ENCODE measurements around the gene RAB3GAP1. TPM values are rescaled to one million over a fixed set of nuclear protein-coding genes. Genes with fewer than 3 reads are reported as not detected.

Gene RAB3GAP1
- total RNA-seq, 4 donors from 2014 or later = 38.4 to 63.5 (median 53.8) TPM

- intact Hi-C loops (cut with DNase I; ENCODE audit: low total_unique reads) = no loop called here
Measured at GRCh38 chr2:135094508-135094907, 42.4 kb downstream of the RAB3GAP1 start.

GRCh38 chr2:135095591-135095990 is 43.5 kb downstream of the RAB3GAP1 start:
- no peak for DNase-seq
- H3K36me3 ChIP-seq = no peaks in the 10 kb centered on the region
- H3K4me3 ChIP-seq = no peak overlapping the region
- H3K27me3 ChIP-seq = no peaks in the 10 kb centered on the region
- in situ Hi-C loops (cut with MboI; ENCODE audit: low pct_ligation_motif_present in 1 of 4, low pct_unique_long_range_greater_than_20kb in 1 of 4, low sequenced_read_pairs in 3 of 4) (no loop called here), intact Hi-C loops (cut with DNase I; ENCODE audit: low total_unique reads) (no loop called here)
- WGBS, 2 donors (ENCODE audit: low coverage in 1 of 2) = 94 to 96% methylated on average over 2 to 3 of the region's 3 CpGs
- peaks cover 4 to 51% (median 29%) of the 10 kb centered on the region in 4 donors for H3K4me1 ChIP-seq
- H3K9me3 ChIP-seq = no peaks in the 10 kb centered on the region
- TF ChIP-seq POLR2A (IDR thresholded peaks at IDR 0.05) = no peak
- TF ChIP-seq CTCF (IDR thresholded peaks at IDR 0.05) = no peak
- TF ChIP-seq POLR2AphosphoS5 (IDR thresholded peaks at IDR 0.05) = no peak
- no peak for TF ChIP-seq EP300 (IDR thresholded peaks at IDR 0.05; ENCODE audit: low read depth)
- H3K27ac ChIP-seq = no peak overlapping the region

More at GRCh38 chr2:135094508-135094907, 42.4 kb downstream of the RAB3GAP1 start:
- WGBS, 2 donors (ENCODE audit: low coverage in 1 of 2) = 53 to 65% methylated on average over 2 of the region's 2 CpGs
- H3K27ac ChIP-seq = no peak overlapping the region
- no peak for DNase-seq
- peaks cover 0 to under 1% of the 10 kb centered on the region in 2 donors for H3K9me3 ChIP-seq
- in situ Hi-C loops (cut with MboI; ENCODE audit: low pct_ligation_motif_present in 1 of 4, low pct_unique_long_range_greater_than_20kb in 1 of 4, low sequenced_read_pairs in 3 of 4) = no loop called here
- H3K4me3 ChIP-seq = no peak overlapping the region
- H3K4me1 ChIP-seq = peaks cover 0 to 47% (median 24%) of the 10 kb centered on the region in 4 donors
- no peaks in the 10 kb centered on the region for H3K27me3 ChIP-seq
- TF ChIP-seq CTCF (IDR thresholded peaks at IDR 0.05) (no peak), POLR2A (IDR thresholded peaks at IDR 0.05) (no peak), POLR2AphosphoS5 (IDR thresholded peaks at IDR 0.05) (no peak), EP300 (IDR thresholded peaks at IDR 0.05; ENCODE audit: low read depth) (no peak)
- no peaks in the 10 kb centered on the region for H3K36me3 ChIP-seq

- peaks cover 4 to 38% (median 22%) of the 10 kb centered on the region in 4 donors for H3K4me1 ChIP-seq
- in situ Hi-C loops (cut with MboI; ENCODE audit: low pct_ligation_motif_present in 1 of 4, low pct_unique_long_range_greater_than_20kb in 1 of 4, low sequenced_read_pairs in 3 of 4) (no loop called here), intact Hi-C loops (cut with DNase I; ENCODE audit: low total_unique reads) (no loop called here)
- H3K9me3 ChIP-seq = no peaks in the 10 kb centered on the region
- H3K27me3 ChIP-seq = no peaks in the 10 kb centered on the region
- no peak overlapping the region for H3K27ac ChIP-seq
- WGBS, 2 donors (ENCODE audit: low coverage in 1 of 2) = 87 to 89% methylated on average over 3 to 4 of the region's 4 CpGs
- no peak for DNase-seq
- H3K4me3 ChIP-seq = no peak overlapping the region
- no peak for TF ChIP-seq CTCF (IDR thresholded peaks at IDR 0.05)
- no peak for TF ChIP-seq EP300 (IDR thresholded peaks at IDR 0.05; ENCODE audit: low read depth)
- no peak for TF ChIP-seq POLR2A (IDR thresholded peaks at IDR 0.05)
- TF ChIP-seq POLR2AphosphoS5 (IDR thresholded peaks at IDR 0.05) = no peak
- H3K36me3 ChIP-seq = no peaks in the 10 kb centered on the region
Measured at GRCh38 chr2:135096665-135097446, 44.8 kb downstream of the RAB3GAP1 start.

- Histone ChIP-seq H3K4me1 (peaks cover 4 to 30% (median 14%) of the 10 kb centered on the region in 4 donors), H3K27ac (no peak overlapping the region), H3K36me3 (no peaks in the 10 kb centered on the region), H3K4me3 (no peak overlapping the region), H3K27me3 (no peaks in the 10 kb centered on the region), H3K9me3 (no peaks in the 10 kb centered on the region)
- DNase-seq = no peak
- intact Hi-C loops (cut with DNase I; ENCODE audit: low total_unique reads) (no loop called here), in situ Hi-C loops (cut with MboI; ENCODE audit: low pct_ligation_motif_present in 1 of 4, low pct_unique_long_range_greater_than_20kb in 1 of 4, low sequenced_read_pairs in 3 of 4) (no loop called here)
- WGBS, 2 donors (ENCODE audit: low coverage in 1 of 2) = 92 to 96% methylated on average over 2 of the region's 2 CpGs
- TF ChIP-seq EP300 (IDR thresholded peaks at IDR 0.05; ENCODE audit: low read depth) (no peak), POLR2AphosphoS5 (IDR thresholded peaks at IDR 0.05) (no peak), POLR2A (IDR thresholded peaks at IDR 0.05) (no peak), CTCF (IDR thresholded peaks at IDR 0.05) (no peak)
Measured at GRCh38 chr2:135097532-135098231, 45.6 kb downstream of the RAB3GAP1 start.
